Suppressor macrophage treated with lipopolysaccharide for 1 hour (primary cell): ENCODE measurements around the gene CATSPER4.

ENCODE experiments used
- DNase-seq, 3 donors: peaks; one replicate each; pipeline ENCODE4 v3.0.0-alpha.2; 2020 to 2022

The CATSPER4 gene

GRCh38 chr1:26164861-26165842, 25.2 kb upstream of the CATSPER4 start:
- DNase-seq = peak in 2 of 3 donors; percentile 24 to 47

DNA sequence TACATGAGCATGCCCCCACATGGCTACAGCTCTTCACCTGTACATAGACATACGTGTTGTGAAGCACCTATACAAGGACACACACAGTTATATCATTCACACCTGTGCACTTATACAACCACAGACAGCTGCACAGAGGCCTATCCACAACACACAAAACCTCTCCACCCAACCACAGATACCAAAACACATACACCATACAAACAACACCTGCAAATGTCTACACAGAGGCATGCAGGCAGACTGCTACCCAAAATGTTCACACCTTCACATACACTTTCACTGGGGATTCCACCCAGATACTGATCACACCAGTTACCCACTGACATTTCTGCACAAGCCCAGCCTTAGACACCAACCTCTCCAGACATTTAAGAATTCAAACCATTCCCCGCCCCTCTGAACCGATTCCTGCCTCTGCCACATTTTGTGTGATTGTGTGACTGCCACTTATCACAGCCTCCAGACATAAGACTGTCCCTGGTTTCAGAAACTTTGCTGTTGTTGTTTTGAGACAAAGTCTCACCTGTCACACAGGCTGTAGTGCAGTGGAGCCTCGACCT, 23.6 kb upstream of the CATSPER4 start:
- no peak for DNase-seq

DNA sequence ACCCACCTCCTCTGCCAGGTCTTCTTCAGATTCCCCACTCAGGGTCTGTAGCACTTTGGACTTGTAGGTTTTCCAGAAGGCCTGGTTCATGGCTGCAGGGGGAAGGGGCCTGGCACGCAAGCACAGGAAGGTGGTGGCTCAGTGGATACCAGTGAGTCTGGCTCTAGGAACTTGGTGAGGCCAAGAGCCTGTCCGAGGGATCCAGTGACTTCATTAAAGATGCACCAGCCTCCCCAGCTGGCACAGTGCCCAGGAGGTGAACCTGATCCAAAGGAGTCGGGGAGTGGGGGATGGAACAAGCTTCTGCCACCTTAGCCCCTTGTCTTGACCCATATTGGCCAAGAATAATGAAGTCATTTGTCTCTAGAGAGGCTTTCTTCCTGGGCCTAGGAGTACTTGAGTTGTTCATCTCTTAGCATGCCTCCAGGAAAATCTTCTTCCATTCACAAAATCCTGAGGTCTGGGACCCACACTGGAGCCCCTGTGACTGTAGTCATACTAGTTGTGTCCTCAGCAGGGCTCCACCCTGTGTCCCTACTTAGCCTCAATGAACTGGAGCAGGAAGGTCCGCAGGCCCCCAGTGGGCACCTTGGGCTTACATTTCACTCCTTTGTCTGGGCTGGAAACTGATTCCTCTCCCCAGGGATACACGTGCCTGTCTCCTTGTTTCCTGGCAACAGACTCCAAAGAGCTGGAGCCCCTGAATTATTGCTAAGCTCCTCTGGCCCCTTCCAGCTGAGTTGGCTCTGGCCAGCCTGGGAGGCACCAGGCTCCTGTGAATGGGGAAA, 21.8 kb upstream of the CATSPER4 start, which contains the start of gene C1orf232:
C1orf232 (minus strand) TSS at position 554 of the 788 bp plus-strand sequence; CDS start at position 90, 464 bp downstream.
- no peak for DNase-seq

DNA sequence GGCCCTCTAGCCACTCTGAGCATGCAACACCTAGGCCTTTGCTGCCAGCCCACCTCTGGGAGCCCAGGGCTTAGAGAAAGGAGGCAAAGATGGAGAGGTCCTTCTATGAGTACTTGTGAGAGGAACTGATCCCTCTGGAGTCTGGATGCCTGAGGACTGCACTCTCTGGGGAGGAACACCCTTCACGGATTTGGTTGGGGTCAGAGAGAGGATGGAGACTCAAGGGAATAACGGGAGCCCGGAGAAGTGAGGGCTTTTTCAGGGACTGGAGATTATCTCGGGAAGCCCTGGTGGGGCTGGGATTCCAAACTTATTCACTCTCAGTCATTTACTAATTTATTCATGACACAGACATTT, 21.2 kb upstream of the CATSPER4 start:
- no peak for DNase-seq

DNA sequence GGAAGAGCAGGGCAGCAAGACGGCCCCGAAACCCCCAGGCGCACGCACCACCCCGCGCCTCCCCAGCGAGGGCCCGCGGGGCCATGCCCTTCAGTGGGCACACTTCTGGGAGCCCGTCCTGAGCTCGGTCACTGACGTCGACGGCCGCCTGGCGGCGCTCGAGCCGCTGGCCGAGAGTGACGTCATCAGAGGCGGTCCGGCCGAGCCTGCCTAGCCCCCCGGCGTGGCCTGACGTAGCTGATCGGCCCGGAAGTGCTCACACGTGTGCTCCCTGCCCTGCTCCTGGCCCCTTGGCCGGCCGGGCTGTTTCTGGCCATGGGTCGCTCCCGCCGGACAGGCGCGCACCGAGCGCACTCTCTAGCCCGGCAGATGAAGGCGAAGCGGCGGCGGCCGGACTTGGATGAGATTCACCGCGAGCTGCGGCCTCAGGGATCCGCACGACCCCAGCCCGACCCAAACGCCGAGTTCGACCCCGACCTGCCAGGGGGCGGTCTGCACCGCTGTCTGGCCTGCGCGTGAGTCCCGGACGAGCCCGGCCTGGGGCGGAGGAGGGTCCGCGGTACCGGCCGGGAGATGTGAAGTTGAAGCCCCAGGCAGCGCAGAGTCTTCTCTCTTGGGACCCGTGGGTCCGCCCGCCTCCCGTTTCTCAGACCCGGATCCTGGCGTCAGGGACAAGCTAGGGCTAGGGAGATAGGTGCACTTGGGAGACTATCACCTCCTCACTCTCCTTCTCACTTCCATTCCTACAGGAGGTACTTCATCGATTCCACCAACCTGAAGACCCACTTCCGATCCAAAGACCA, 20.5 kb upstream of the CATSPER4 start, which contains the start of gene ZNF593:
ZNF593 (plus strand) TSS at position 240 of the 803 bp plus-strand sequence; CDS start at position 316, 76 bp downstream.
- peak; percentile 95 to 98 (median 97) for DNase-seq

- DNase-seq = no peak
Measured at GRCh38 chr1:26170472-26170821, 20.0 kb upstream of the CATSPER4 start.

DNA sequence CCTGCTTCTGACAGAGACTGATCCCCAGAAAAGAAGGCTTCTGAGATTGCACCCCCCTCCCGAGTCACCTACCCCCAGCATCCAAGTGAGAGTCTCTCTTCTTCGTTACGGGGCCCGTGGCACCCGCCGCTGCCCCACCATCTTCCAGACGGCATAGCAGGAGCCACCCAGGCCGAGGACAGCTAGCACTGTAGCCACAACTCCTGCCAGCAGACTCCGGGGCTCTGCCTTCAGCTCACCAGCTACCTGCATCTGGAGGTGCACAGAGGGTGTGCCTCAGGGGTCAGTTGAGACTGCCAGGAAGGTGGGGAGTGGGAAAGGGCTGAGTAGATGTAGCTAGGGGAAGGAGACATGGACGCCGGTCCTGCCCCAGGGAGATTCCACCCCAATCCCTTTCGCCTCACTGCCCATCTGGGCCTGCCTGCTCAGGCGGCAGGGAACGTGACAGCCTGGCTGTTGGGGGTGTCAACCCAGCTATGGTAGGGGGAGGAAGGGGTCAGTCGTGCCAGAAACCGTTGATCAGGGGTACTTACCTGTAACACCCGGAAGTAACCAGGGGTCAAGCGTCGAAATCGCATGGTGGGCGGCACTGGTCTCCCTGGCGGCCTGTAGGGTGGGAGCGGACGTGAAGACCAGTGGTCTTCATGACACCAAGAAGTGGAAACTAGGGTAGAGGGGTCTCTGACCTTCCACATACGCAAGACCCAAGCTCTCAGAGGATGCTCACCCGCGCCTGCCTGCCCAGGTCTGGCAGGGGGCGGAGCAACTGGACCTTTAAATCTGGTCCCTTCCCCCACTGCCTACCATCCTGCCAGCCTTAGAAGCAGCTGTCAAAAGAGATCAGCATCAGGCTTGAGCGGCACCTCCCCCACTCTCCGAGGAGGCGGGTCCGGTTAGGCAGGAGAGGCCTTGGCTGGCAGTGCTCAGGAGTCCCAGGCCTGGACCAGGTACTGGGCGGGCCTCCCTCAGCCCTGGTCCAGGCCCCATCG, 19.0 kb upstream of the CATSPER4 start, which contains the start of gene ZNF593OS:
ZNF593OS (minus strand) TSS at position 749 of the 989 bp plus-strand sequence; CDS start at position 578, 171 bp downstream.
- no peak for DNase-seq

GRCh38 chr1:26175346-26175745, 15.1 kb upstream of the CATSPER4 start:
- no peak for DNase-seq

- no peak for DNase-seq
Measured at GRCh38 chr1:26177182-26177684, 13.2 kb upstream of the CATSPER4 start, which contains the start of gene CNKSR1. TSS of gene CNKSR1 (plus strand) at chr1:26177491. CDS start at chr1:26177548, 57 bp downstream.

DNA sequence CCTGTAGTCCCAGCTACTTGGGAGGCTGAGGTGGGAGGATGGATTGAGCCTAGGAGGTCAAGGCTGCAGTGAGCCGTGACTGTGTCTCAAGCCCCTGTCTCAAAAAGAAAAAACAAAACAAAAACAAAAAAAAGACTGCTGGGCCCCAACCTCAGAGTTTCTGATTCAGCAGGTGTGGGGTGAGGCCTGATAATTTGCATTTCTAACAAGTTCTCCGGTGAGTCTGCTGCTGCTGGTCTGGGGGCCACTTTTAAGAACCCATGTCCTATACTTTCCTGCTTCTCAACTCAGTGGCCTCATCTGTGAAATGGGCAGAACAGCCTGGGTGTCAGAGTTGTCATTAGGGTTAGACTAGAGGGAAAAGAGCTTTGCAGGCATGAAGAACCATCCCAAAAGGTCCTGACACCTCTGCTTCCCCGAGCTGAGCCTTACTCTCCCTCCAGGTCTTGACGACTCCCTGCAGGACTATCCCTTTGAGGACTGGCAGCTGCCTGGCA, 10.3 kb upstream of the CATSPER4 start:
- no peak for DNase-seq

- no peak for DNase-seq
Measured at GRCh38 chr1:26181586-26182382, 8.6 kb upstream of the CATSPER4 start.

GRCh38 chr1:26182383-26182696, 8.1 kb upstream of the CATSPER4 start:
- DNase-seq = no peak

- no peak for DNase-seq
Measured at GRCh38 chr1:26184086-26184485, 6.3 kb upstream of the CATSPER4 start.

DNA sequence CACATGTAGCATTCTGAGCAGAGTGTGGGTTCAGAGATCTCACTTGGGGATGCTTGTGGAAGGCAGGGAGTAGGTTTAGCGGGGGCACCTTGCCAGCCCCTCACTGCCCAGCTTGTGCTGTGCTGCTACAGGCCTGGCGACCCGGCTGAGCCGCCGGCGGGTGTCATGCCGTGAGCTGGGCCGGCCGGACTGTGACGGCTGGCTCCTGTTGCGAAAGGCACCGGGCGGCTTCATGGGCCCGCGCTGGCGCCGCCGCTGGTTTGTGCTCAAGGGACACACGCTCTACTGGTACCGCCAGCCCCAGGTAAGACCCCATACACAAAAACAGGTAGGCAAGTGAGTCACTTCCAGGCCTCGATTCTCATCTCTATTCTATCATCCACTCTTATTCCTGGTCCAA, 5.5 kb upstream of the CATSPER4 start:
- no peak for DNase-seq

DNA sequence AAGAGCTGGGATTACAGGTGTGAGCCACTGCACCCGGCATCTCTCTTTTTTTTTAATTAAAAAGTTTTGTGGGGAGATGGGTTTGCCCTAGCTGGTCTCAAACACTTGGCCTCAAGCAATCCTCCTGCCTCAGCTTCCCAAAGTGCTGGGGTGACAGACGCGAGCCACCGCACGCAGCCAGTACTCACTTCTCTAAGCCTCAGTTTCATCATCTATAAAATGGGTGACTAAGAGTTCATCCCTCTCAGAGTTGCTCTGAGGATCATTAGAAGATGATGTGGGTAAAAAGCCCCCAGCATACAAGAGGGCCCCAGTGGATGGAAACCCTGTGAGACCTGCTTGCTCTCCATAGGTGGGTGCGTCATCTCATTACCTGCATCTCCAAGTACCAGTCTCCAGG, 2.5 kb upstream of the CATSPER4 start:
- DNase-seq = no peak

DNA sequence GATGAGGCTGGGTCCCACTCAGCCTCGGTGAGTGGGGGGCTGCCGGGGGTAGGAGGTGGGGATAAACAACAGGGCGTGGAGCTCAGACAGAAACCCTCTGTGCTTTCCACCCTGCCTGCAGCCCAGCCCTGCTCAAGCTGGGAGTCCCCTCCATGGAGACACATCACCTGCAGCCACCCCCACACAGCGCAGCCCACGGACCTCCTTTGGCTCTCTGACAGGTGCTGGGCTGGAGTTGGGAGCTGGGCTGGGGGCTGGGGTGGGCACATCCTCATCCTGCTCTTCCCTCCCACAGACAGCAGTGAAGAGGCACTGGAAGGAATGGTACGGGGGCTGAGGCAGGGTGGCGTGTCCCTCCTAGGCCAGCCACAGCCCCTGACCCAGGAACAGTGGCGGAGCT, 1.9 kb upstream of the CATSPER4 start:
- no peak for DNase-seq

- DNase-seq = no peak
Measured at GRCh38 chr1:26189331-26189730, 1.1 kb upstream of the CATSPER4 start.

GRCh38 chr1:26189751-26190275, 589 bp upstream of the CATSPER4 start:
- no peak for DNase-seq

GRCh38 chr1:26191739-26192138, 1.3 kb downstream of the CATSPER4 start:
- no peak for DNase-seq
